ENCODE measurements around the gene TMEM138. TPM values are rescaled to one million over a fixed set of nuclear protein-coding genes. Genes with fewer than 3 reads are reported as not detected.

Gene TMEM138
- total RNA-seq: 10 to 100 TPM; 44.7 to 63.5 (median 48.1) TPM

DNA sequence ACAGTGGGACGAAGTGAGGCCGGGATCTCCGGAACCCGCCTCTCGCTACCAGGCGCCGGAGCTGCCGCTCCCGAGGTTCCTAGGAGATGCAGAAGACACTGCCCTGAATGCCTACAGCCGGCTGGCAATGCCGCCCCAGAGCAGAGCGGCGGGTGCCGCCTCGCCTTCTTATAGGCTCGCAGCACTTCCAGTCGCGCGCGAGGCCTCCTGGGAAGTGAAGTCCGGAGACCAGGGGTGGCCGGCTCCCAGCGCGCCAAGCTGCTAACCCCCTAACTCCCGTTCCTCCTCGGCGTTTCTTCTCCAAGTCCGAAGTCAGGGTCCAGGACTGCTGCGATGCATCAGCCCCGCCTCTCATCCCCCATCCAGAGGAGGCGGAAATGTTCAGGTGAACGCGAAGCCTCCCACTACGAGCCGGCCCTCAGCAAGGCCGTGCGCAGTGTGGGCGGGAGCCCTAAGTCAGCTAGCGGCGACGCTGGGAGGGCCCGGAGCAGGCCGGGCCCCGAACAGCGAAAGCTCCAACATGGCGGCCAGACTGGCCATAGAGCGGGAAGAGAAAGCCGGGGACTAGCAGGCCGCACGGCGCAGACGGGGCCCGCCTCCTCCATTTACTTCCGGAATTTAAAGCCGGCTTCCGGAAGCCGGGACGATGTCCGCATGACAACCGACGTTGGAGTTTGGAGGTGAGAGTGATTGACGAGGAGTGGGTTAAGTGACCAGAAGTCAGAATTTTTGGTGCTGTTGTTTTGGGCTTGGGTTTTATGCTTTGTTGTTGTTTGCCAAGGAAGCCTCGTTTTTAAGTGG, at the start of gene TMEM138, which contains the start of gene CYB561A3:
Gene TMEM138 (plus strand): TSS at position 634 of the 801 bp plus-strand sequence. CDS start 2,017 bp downstream, outside the sequence.
Gene CYB561A3 (minus strand): TSS at position 142 of the 801 bp plus-strand sequence. CDS start 5,169 bp downstream, outside the sequence.
- Histone ChIP-seq H3K9me3 (no peaks in the 10 kb centered on the region), H3K4me1 (peaks cover 0 to 32% (median 4%) of the 10 kb centered on the region in 4 donors), H3K36me3 (peaks cover 0 to 32% (median 4%) of the 10 kb centered on the region in 3 donors), H3K27me3 (no peaks in the 10 kb centered on the region), H3K4me3 (peak within 1 kb of the TSS; percentile 55 to 73 (median 59)), H3K27ac (peak within 1 kb of the TSS; percentile 92 to 98 (median 94))
- peak; percentile 91 to 95 for TF ChIP-seq POLR2A (IDR thresholded peaks at IDR 0.05)
- TF ChIP-seq, protein P1, sequence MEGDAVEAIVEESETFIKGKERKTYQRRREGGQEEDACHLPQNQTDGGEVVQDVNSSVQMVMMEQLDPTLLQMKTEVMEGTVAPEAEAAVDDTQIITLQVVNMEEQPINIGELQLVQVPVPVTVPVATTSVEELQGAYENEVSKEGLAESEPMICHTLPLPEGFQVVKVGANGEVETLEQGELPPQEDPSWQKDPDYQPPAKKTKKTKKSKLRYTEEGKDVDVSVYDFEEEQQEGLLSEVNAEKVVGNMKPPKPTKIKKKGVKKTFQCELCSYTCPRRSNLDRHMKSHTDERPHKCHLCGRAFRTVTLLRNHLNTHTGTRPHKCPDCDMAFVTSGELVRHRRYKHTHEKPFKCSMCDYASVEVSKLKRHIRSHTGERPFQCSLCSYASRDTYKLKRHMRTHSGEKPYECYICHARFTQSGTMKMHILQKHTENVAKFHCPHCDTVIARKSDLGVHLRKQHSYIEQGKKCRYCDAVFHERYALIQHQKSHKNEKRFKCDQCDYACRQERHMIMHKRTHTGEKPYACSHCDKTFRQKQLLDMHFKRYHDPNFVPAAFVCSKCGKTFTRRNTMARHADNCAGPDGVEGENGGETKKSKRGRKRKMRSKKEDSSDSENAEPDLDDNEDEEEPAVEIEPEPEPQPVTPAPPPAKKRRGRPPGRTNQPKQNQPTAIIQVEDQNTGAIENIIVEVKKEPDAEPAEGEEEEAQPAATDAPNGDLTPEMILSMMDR (IDR thresholded peaks at IDR 0.05): peak in 1 of 6 experiments; percentile 2
- peak; percentile 94 to 97 (median 94) for DNase-seq

DNA sequence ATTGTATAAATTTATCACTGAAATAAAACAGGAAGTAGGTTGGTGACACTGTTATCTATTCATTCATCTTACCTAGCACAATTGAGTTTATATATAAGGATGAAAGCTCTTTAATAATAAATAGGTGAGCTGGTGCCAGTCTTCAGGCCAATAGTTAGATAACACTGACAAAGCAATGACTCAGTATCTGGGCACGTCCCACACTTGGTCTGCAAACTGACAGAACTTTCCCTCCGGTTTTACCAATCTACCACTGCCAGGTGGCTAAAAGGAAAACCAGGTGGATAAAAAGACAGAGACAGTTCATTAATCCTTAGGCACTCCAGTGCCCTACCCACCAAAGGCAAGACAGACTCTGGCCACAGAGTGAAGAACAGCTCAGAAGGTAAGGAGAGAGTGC, 46.9 kb upstream of the TMEM138 start:
- Histone ChIP-seq H3K4me3 (no peak overlapping the region), H3K4me1 (no peaks in the 10 kb centered on the region), H3K27ac (no peak overlapping the region), H3K9me3 (no peaks in the 10 kb centered on the region), H3K36me3 (peaks cover 0 to 98% (median 5%) of the 10 kb centered on the region in 3 donors), H3K27me3 (no peaks in the 10 kb centered on the region)
- TF ChIP-seq POLR2A (IDR thresholded peaks at IDR 0.05): no peak
- TF ChIP-seq, protein P1 (IDR thresholded peaks at IDR 0.05): no peak
- no peak for DNase-seq

DNA sequence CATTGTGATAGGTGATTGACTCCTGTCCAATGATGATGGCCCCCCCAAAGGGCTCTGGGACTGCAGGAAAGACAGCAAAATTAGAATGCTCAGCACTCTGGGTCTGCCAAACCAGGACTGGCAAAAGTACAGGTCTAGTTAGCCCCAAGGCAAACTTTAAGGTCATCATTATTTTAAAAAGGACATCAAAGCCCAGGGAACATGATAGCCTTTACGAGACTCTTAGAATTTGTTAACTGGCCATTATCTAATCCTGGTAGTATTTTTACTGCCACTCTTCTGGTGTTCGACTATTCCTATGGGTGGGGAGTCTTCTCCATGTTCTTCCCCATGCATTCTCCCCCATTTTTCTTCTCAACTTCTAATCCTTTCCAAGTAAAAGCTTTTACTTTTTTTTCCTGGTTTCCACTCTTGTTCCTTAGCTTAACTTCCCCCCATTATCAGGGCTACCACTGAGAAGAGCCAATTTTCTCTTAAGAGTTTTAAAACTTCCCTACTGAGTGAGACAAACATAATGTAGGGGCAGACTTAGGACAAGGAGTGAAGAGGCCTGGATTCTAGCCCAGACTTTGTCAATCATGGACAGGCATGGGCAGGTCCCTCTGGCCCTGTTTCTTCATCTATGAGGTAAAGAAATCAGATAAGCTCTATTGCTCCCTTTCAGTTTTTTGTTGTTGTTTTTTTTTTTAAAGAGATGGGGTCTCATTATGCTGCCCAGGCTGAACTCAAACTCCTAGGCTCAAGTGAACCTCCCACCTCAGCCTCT, 36.3 kb upstream of the TMEM138 start:
- no peak overlapping the region for H3K4me3 ChIP-seq
- TF ChIP-seq, protein P1 (IDR thresholded peaks at IDR 0.05): no peak
- no peak for TF ChIP-seq POLR2A (IDR thresholded peaks at IDR 0.05)
- peaks cover 0 to 3% (median 0%) of the 10 kb centered on the region in 4 donors for H3K4me1 ChIP-seq
- H3K9me3 ChIP-seq: no peaks in the 10 kb centered on the region
- H3K27ac ChIP-seq: no peak overlapping the region
- H3K27me3 ChIP-seq: no peaks in the 10 kb centered on the region
- H3K36me3 ChIP-seq: peaks cover 0 to 92% (median 2%) of the 10 kb centered on the region in 3 donors
- no peak for DNase-seq

DNA sequence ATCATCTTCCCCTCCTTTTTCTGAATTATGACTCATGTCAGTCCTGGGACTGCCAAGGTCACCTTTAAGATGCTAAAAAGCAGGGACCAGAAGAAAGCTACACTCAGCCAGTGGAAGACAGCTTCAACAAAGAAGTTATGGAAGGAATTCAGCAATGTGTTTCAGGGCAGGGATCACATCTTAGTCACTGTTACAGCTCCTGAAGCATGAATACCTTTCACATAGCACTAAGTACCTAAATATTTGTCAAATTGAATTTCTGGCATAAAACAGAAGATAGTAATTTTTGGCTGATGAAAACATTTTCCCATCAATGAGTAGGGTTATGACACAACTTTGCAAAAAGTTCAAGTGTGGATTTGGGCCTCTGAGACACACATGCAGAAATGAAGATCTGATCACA, 34.5 kb upstream of the TMEM138 start:
- DNase-seq: no peak
- peaks cover 0 to 73% (median 0%) of the 10 kb centered on the region in 3 donors for H3K36me3 ChIP-seq
- no peak overlapping the region for H3K4me3 ChIP-seq
- TF ChIP-seq POLR2A (IDR thresholded peaks at IDR 0.05): no peak
- TF ChIP-seq, protein P1 (IDR thresholded peaks at IDR 0.05): no peak
- H3K4me1 ChIP-seq: peaks cover 0 to 16% (median 10%) of the 10 kb centered on the region in 4 donors
- H3K27me3 ChIP-seq: no peaks in the 10 kb centered on the region
- no peak overlapping the region for H3K27ac ChIP-seq
- H3K9me3 ChIP-seq: no peaks in the 10 kb centered on the region

DNA sequence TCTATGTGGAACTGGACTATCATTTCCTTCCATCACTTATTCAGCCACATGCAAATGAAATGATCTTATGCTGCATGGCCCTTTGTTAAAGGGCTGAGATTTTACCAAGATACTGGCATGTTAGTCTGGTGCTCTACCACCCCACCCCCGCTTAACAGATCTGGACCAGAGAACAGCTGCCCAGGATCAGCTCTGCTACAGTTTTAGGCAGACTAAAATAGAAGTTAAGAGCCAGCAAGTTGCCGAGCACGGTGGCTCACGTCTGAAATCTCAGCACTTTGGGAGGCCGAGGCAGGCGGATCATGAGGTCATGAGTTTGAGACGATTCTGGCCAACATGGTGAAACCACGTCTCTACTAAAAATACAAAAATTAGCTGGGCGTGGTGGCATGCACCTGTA, 33.8 kb upstream of the TMEM138 start:
- Histone ChIP-seq H3K36me3 (peaks cover 0 to 67% (median 0%) of the 10 kb centered on the region in 3 donors), H3K9me3 (no peaks in the 10 kb centered on the region), H3K27ac (no peak overlapping the region), H3K4me1 (peaks cover under 1 to 16% (median 10%) of the 10 kb centered on the region in 4 donors), H3K4me3 (no peak overlapping the region), H3K27me3 (no peaks in the 10 kb centered on the region)
- TF ChIP-seq, protein P1 (IDR thresholded peaks at IDR 0.05): no peak
- no peak for TF ChIP-seq POLR2A (IDR thresholded peaks at IDR 0.05)
- no peak for DNase-seq

Measured in Peyer's patch (tissue), 4 donors.